DOHH2 (cell line): ENCODE results near the gene DHRS12.

ENCODE experiments used
- H3F3A ChIP-seq: fragments of 200-600 bp; sonication (generic), shearing (Covaris generic); 2 replicates; pipeline ENCODE4 v1.6.0; 2016; ENCODE audit warnings: antibody characterized with exemption, mild to moderate bottlenecking; ENCODE audit not compliant: control insufficient read depth, insufficient read depth
- H3K27ac ChIP-seq: fragments of 200-600 bp; sonication (generic); 2 replicates; pipeline ENCODE4 v1.5.1; 2014; ENCODE audit warnings: low read depth, mild to moderate bottlenecking, low read length, moderate library complexity
- H3K27me3 ChIP-seq: fragments of 200-600 bp; sonication (generic); 2 replicates; pipeline ENCODE4 v1.6.1; 2014; ENCODE audit warnings: mild to moderate bottlenecking, low read length, mixed read lengths; ENCODE audit not compliant: control insufficient read depth
- H3K36me3 ChIP-seq: fragments of 200-600 bp; sonication (generic); 2 replicates; pipeline ENCODE4 v1.6.1; 2014; ENCODE audit warnings: mild to moderate bottlenecking, low read length, moderate library complexity, mixed read lengths; ENCODE audit not compliant: control insufficient read depth
- H3K4me1 ChIP-seq: fragments of 200-600 bp; sonication (generic); 2 replicates; pipeline ENCODE4 v1.6.1; 2014; ENCODE audit warnings: mild to moderate bottlenecking, low read length, mixed read lengths; ENCODE audit not compliant: control insufficient read depth
- H3K4me2 ChIP-seq: fragments of 200-600 bp; sonication (generic); 2 replicates; pipeline ENCODE4 v1.6.0; 2014; ENCODE audit warnings: mild to moderate bottlenecking, low read length, moderate library complexity
- H3K4me3 ChIP-seq: fragments of 200-600 bp; sonication (generic); 2 replicates; pipeline ENCODE4 v1.5.1; 2014; ENCODE audit warnings: mild to moderate bottlenecking, low read length, mixed read lengths
- H3K79me2 ChIP-seq: fragments of 200-600 bp; sonication (generic); 2 replicates; pipeline ENCODE4 v1.6.1; 2014; ENCODE audit warnings: mild to moderate bottlenecking, low read length, mixed read lengths; ENCODE audit not compliant: control insufficient read depth
- H3K9me2 ChIP-seq: fragments of 200-600 bp; sonication (generic); replicated peaks from 2 replicates; pipeline ENCODE4 v1.6.1; 2014; ENCODE audit warnings: mild to moderate bottlenecking, low read length, mixed read lengths; ENCODE audit not compliant: control insufficient read depth
- H3K9me3 ChIP-seq: fragments of 200-600 bp; sonication (generic); 2 replicates; pipeline ENCODE4 v1.6.1; 2014; ENCODE audit warnings: antibody characterized with exemption, low read length, mixed read lengths; ENCODE audit not compliant: control insufficient read depth, insufficient read depth
- H4K20me1 ChIP-seq: fragments of 200-600 bp; sonication (generic); 2 replicates; pipeline ENCODE4 v1.6.0; 2014; ENCODE audit warnings: low read depth, mild to moderate bottlenecking, antibody characterized with exemption, low read length, moderate library complexity; ENCODE audit not compliant: control insufficient read depth, insufficient read depth
- EZH2phosphoT487 ChIP-seq: fragments of 200-600 bp; sonication (generic); IDR thresholded peaks from 2 replicates; pipeline ENCODE4 v1.6.1; 2017; ENCODE audit warnings: borderline replicate concordance, mild to moderate bottlenecking, antibody characterized with exemption, low read length, moderate library complexity, mixed read lengths
- TF ChIP-seq, protein P1 (sequence below): fragments of 200-600 bp; sonication (generic); IDR thresholded peaks from one replicate; pipeline ENCODE4 v1.5.1; 2014; ENCODE audit warnings: antibody characterized with exemption, mild to moderate bottlenecking, low read depth, low read length; ENCODE audit not compliant: poor library complexity, severe bottlenecking

Gene DHRS12

DNA sequence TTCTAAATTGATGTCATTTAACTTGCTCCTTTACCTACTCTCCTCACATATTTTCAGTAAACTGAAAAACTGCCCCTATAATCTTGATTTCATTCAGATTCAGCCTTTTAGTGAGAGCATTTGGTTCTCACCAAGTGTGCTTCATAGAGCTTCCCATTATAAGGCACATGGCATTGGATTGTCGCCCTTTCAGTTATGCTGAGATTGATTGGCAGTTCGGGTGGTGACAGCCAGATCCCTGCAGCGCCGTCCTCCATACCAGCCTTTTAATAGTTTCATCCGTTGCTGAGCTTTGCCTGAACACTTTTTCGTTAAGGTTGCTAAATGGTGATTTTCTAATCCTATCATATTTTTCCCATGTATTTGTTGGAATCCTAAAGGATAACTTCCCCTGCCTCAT lies 80.4 kb downstream of the DHRS12 start:
- H3K9me3 ChIP-seq, result no peaks in the 10 kb centered on the region
- no peaks in the 10 kb centered on the region for H3F3A ChIP-seq
- no peaks in the 10 kb centered on the region for H3K9me2 ChIP-seq
- no peaks in the 10 kb centered on the region for H3K27me3 ChIP-seq
- no peak overlapping the region for H3K4me3 ChIP-seq
- H3K4me2 ChIP-seq, result no peak overlapping the region
- no peaks in the 10 kb centered on the region for H3K4me1 ChIP-seq
- H3K27ac ChIP-seq, result no peak overlapping the region
- H3K79me2 ChIP-seq, result no peaks in the 10 kb centered on the region
- no peaks in the 10 kb centered on the region for H3K36me3 ChIP-seq
- H4K20me1 ChIP-seq, result no peaks in the 10 kb centered on the region
- TF ChIP-seq, protein P1, sequence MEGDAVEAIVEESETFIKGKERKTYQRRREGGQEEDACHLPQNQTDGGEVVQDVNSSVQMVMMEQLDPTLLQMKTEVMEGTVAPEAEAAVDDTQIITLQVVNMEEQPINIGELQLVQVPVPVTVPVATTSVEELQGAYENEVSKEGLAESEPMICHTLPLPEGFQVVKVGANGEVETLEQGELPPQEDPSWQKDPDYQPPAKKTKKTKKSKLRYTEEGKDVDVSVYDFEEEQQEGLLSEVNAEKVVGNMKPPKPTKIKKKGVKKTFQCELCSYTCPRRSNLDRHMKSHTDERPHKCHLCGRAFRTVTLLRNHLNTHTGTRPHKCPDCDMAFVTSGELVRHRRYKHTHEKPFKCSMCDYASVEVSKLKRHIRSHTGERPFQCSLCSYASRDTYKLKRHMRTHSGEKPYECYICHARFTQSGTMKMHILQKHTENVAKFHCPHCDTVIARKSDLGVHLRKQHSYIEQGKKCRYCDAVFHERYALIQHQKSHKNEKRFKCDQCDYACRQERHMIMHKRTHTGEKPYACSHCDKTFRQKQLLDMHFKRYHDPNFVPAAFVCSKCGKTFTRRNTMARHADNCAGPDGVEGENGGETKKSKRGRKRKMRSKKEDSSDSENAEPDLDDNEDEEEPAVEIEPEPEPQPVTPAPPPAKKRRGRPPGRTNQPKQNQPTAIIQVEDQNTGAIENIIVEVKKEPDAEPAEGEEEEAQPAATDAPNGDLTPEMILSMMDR, result no peak
- no peak for TF ChIP-seq EZH2phosphoT487

DNA sequence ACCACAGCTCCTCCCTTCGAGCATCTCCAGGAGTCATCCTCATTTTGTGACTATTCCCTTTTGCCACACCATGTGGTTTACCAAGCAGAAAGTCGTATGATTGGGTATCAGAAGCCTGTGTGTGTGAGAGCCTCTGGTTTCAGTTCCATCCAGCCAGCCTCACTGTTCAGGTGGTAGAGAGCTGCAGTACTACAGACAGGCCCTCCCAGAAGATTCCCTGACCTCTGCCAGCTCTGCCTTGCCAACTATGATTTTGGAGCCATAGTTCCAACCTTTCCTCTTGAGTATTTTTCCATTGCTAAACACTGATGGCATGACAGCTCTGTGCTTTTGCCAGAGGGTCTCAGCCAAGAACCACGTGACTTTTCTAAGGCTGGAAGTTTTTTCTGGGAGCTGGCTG lies 82.5 kb downstream of the DHRS12 start:
- H3K27ac ChIP-seq, result no peak overlapping the region

DNA sequence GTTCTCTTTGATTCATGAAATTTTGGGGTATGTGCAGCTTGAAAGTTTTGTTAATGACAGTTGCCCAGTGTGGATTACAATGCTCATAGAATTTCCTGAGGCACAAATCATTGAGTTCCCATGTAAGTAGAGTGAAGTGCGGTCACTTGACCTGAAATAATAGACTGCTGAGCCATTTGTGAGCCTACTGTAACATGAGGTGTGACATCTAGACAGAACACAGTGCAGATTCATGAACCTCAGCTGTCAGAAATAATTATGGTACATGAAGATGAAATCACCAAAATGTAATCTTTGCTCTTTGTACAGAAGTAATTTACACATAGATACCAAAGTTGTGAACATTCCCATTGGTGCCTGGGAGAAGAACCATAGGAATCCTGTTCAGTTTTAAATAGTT lies 84.6 kb downstream of the DHRS12 start:
- Histone ChIP-seq H3K9me2 (no peaks in the 10 kb centered on the region), H3K4me2 (no peak overlapping the region), H3K4me3 (no peak overlapping the region), H4K20me1 (no peaks in the 10 kb centered on the region), H3K27ac (no peak overlapping the region), H3K36me3 (no peaks in the 10 kb centered on the region), H3F3A (no peaks in the 10 kb centered on the region), H3K79me2 (no peaks in the 10 kb centered on the region), H3K27me3 (no peaks in the 10 kb centered on the region), H3K4me1 (no peaks in the 10 kb centered on the region), H3K9me3 (no peaks in the 10 kb centered on the region)
- no peak for TF ChIP-seq EZH2phosphoT487
- TF ChIP-seq, protein P1, result no peak

More for the DNA sequence above, 82.5 kb downstream of the DHRS12 start:
- no peaks in the 10 kb centered on the region for H3F3A ChIP-seq
- H3K36me3 ChIP-seq, result no peaks in the 10 kb centered on the region
- TF ChIP-seq EZH2phosphoT487, result no peak
- TF ChIP-seq, protein P1, result no peak
- H4K20me1 ChIP-seq, result no peaks in the 10 kb centered on the region
- H3K9me3 ChIP-seq, result no peaks in the 10 kb centered on the region
- H3K4me3 ChIP-seq, result no peak overlapping the region
- no peaks in the 10 kb centered on the region for H3K4me1 ChIP-seq
- no peaks in the 10 kb centered on the region for H3K9me2 ChIP-seq
- H3K4me2 ChIP-seq, result no peak overlapping the region
- H3K27me3 ChIP-seq, result no peaks in the 10 kb centered on the region
- H3K79me2 ChIP-seq, result no peaks in the 10 kb centered on the region
